Measurements from ENCODE around the gene GNB4.

DNA sequence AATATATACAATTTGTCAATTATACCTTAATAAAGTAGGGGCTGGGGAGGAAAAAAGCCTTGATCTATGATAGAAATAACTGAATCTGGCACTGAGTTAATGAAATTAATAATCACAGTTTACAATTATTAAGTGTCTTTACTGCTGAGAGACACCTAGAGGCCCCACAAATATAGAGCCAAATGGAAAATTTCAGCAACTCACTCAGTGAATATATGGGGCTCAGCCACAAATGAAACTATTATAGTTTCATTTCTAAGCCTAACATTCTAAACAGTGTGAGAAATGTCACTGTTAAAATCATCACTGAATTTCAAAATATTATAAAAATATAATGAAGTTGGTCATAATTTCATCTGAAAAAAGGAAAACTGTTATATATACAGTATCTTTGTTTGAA, 40.3 kb downstream of the GNB4 start:
- TF ChIP-seq POLR2A (IDR thresholded peaks at IDR 0.05) = no peak
- TF ChIP-seq, protein P1, sequence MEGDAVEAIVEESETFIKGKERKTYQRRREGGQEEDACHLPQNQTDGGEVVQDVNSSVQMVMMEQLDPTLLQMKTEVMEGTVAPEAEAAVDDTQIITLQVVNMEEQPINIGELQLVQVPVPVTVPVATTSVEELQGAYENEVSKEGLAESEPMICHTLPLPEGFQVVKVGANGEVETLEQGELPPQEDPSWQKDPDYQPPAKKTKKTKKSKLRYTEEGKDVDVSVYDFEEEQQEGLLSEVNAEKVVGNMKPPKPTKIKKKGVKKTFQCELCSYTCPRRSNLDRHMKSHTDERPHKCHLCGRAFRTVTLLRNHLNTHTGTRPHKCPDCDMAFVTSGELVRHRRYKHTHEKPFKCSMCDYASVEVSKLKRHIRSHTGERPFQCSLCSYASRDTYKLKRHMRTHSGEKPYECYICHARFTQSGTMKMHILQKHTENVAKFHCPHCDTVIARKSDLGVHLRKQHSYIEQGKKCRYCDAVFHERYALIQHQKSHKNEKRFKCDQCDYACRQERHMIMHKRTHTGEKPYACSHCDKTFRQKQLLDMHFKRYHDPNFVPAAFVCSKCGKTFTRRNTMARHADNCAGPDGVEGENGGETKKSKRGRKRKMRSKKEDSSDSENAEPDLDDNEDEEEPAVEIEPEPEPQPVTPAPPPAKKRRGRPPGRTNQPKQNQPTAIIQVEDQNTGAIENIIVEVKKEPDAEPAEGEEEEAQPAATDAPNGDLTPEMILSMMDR (IDR thresholded peaks at IDR 0.05) = no peak
